ENCODE data around the gene GDF11.

Gene GDF11

DNA sequence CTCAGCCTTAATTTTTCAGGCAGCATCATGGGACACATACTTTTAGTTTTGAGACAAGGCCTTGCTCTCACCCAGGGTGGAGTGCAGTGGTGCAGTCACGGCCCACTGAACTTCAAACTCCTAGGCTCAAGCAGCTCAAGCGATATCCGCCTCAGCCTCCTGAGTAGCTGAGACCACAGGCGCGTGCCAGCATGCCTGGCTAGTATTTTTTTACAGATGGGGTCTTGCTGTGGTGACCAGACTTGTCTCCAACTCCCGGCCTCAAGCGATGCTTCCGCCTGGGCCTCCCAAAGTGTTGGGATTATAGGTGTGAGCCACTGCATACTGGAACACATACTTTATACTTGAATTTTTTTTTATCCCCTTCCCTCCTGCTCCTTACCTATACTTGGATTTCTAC lies 20.0 kb upstream of the GDF11 start:
- Mint-ChIP-seq H3K27me3 (ENCODE audit: low read depth) (peaks cover 5% of the 10 kb centered on the region), H3K36me3 (ENCODE audit: low read depth) (peaks cover 38% of the 10 kb centered on the region), H3K4me3 (peak overlapping the region in 1 of 3 experiments; percentile 30), H3K9me3 (no peaks in the 10 kb centered on the region), H3K27ac (peak overlapping the region in 2 of 3 experiments; percentile 66 to 72), H3K4me1 (peaks cover 70% of the 10 kb centered on the region)
- TF ChIP-seq, protein P1, sequence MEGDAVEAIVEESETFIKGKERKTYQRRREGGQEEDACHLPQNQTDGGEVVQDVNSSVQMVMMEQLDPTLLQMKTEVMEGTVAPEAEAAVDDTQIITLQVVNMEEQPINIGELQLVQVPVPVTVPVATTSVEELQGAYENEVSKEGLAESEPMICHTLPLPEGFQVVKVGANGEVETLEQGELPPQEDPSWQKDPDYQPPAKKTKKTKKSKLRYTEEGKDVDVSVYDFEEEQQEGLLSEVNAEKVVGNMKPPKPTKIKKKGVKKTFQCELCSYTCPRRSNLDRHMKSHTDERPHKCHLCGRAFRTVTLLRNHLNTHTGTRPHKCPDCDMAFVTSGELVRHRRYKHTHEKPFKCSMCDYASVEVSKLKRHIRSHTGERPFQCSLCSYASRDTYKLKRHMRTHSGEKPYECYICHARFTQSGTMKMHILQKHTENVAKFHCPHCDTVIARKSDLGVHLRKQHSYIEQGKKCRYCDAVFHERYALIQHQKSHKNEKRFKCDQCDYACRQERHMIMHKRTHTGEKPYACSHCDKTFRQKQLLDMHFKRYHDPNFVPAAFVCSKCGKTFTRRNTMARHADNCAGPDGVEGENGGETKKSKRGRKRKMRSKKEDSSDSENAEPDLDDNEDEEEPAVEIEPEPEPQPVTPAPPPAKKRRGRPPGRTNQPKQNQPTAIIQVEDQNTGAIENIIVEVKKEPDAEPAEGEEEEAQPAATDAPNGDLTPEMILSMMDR (IDR thresholded peaks at IDR 0.05; ENCODE audit: unreplicated experiment in 3 of 3), result no peak

DNA sequence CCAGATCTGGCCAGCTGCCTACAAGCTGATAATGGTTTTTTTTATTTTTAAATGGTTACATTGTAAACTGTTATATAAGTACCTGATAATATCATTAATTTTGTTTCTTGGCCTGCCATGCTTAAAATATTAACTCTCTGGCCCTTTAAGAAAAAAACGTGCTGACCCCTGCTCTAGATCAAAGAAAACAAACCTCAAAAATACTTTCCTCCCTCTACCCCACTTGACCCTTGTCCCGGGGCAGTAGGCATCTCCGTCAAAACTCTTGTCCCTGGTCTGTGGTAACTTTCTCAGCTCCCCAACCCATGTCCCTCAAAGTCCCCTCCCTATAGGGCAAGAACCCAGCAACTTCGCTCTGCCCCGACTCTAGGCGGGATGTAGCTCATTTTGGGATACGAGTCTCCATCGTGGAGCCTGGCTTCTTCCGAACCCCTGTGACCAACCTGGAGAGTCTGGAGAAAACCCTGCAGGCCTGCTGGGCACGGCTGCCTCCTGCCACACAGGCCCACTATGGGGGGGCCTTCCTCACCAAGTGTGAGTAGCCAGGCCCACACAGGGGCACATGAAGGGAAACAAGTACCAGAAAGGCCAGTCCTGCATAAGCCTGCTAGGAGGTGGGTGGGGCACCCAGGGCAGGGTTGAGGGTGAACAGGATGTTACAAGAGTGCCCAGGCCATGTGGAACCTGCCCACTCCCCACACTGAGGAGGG lies 19.3 kb upstream of the GDF11 start:
- H3K27me3 Mint-ChIP-seq (ENCODE audit: low read depth), result peaks cover 5% of the 10 kb centered on the region
- no peaks in the 10 kb centered on the region for H3K9me3 Mint-ChIP-seq
- TF ChIP-seq, protein P1 (IDR thresholded peaks at IDR 0.05; ENCODE audit: unreplicated experiment in 3 of 3), result no peak

DNA sequence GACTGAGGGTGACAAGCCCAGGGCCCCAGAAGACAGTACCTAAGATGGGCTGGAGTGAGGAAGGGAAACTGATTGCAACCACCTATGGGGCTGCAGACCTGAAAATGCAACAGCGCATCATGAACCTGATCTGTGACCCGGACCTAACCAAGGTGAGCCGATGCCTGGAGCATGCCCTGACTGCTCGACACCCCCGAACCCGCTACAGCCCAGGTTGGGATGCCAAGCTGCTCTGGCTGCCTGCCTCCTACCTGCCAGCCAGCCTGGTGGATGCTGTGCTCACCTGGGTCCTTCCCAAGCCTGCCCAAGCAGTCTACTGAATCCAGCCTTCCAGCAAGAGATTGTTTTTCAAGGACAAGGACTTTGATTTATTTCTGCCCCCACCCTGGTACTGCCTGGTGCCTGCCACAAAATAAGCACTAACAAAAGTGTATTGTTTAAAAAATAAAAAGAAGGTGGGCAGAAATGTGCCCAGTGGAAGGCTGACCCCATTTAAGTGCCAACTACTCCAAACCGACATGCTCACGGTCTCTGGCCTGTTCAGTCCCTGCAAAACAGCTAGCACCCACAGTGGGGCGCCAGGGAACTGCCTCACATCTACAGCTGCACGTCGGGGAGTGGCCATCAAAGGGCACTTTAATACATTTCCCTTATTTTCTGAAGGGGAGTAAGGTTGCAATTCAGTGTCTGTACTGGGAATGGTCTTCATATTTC lies 18.5 kb upstream of the GDF11 start:
- TF ChIP-seq, protein P1 (IDR thresholded peaks at IDR 0.05; ENCODE audit: unreplicated experiment in 3 of 3), result peak; percentile 56 to 59 (median 57)
- H3K36me3 Mint-ChIP-seq (ENCODE audit: low read depth), result peaks cover 38% of the 10 kb centered on the region
- peak overlapping the region; percentile 70 to 94 (median 90) for H3K4me3 Mint-ChIP-seq
- H3K27me3 Mint-ChIP-seq (ENCODE audit: low read depth), result peaks cover 5% of the 10 kb centered on the region
- H3K9me3 Mint-ChIP-seq, result no peaks in the 10 kb centered on the region
- peaks cover 56% of the 10 kb centered on the region for H3K4me1 Mint-ChIP-seq
- H3K27ac Mint-ChIP-seq, result peak overlapping the region; percentile 48 to 72 (median 66)

More for the DNA sequence above, 19.3 kb upstream of the GDF11 start:
- H3K36me3 Mint-ChIP-seq (ENCODE audit: low read depth), result peaks cover 38% of the 10 kb centered on the region
- peaks cover 62% of the 10 kb centered on the region for H3K4me1 Mint-ChIP-seq
- H3K27ac Mint-ChIP-seq, result peak overlapping the region in 2 of 3 experiments; percentile 66 to 72
- H3K4me3 Mint-ChIP-seq, result peak overlapping the region; percentile 6 to 30 (median 18)

DNA sequence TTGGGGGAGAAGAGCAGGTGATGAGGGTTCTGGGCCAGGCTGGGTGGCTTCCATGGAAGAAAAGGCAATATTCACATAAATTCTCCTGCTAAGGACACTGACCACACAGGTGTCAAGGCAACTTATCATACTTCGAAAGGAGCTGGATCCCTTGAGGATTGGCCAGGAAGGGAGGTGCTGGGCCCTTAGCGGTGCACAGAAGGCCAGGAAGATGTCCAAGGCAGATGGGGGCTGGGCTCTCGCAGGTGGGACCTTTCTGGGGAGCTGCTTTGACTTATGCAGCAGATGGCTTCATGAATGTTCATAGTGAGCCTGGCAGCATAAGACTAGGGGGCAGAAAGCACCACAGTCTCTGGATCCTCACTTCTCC lies 18.0 kb upstream of the GDF11 start:
- Mint-ChIP-seq H3K4me3 (peak overlapping the region; percentile 70 to 94 (median 90)), H3K27me3 (ENCODE audit: low read depth) (peaks cover 5% of the 10 kb centered on the region), H3K4me1 (peaks cover 56% of the 10 kb centered on the region), H3K36me3 (ENCODE audit: low read depth) (peaks cover 38% of the 10 kb centered on the region), H3K27ac (peak overlapping the region; percentile 46 to 66 (median 48)), H3K9me3 (no peaks in the 10 kb centered on the region)
- TF ChIP-seq, protein P1 (IDR thresholded peaks at IDR 0.05; ENCODE audit: unreplicated experiment in 3 of 3), result no peak

DNA sequence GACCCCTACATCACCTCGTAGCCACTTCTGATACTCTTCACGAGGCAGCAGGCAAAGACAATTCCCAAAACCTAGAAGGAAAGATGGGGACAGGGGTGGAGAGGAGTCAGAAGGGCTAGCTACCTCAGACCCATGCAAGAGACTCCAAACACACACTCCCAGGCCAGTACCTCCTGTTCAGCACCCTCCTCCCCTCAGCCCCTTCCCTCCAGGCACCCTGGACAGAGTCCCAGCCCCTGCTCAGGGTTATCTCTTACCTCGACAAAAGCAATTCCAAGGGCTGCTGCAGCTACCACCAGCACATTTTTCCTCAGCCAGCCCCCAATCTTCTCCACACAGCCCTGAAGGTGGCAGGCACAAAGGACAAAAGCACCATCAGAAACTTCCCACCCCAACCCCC lies 17.4 kb upstream of the GDF11 start:
- Mint-ChIP-seq H3K4me1 (peaks cover 56% of the 10 kb centered on the region), H3K27ac (peak overlapping the region; percentile 37 to 66 (median 46))

More for the DNA sequence above, 17.4 kb upstream of the GDF11 start:
- no peaks in the 10 kb centered on the region for H3K9me3 Mint-ChIP-seq
- H3K27me3 Mint-ChIP-seq (ENCODE audit: low read depth), result peaks cover 5% of the 10 kb centered on the region
- H3K36me3 Mint-ChIP-seq (ENCODE audit: low read depth), result peaks cover 38% of the 10 kb centered on the region
- H3K4me3 Mint-ChIP-seq, result peak overlapping the region; percentile 70 to 94 (median 90)
- TF ChIP-seq, protein P1 (IDR thresholded peaks at IDR 0.05; ENCODE audit: unreplicated experiment in 3 of 3), result no peak

Measured in nephron (organoid).